Thoracic aorta (tissue), 2 donors: Measurements from ENCODE around the gene ANKFY1. TPM values are rescaled to one million over a fixed set of nuclear protein-coding genes. Genes with fewer than 3 reads are reported as not detected.

Experiments
- ATAC-seq: fragments of 150-250 bp; one replicate; pipeline ENCODE4 v1.8.0; 2017; ENCODE audit warnings: low read depth; ENCODE audit not compliant: insufficient number of reproducible peaks, low FRiP score
- DNase-seq: peaks from one replicate; pipeline ENCODE4 v3.0.0-alpha.2; 2020; ENCODE audit warnings: low spot score
- H3K27ac ChIP-seq, 2 donors: fragments of 200-600 bp; sonication (generic); 1 replicate in 1 of 2; 2 replicates in 1 of 2; pipeline ENCODE4 v1.5.1; 2016; ENCODE audit warnings: mild to moderate bottlenecking in 2 of 2, moderate library complexity in 2 of 2
- H3K27me3 ChIP-seq: fragments of 200-600 bp; sonication (generic); replicated peaks from 2 replicates; pipeline ENCODE4 v1.6.0; 2016; ENCODE audit warnings: mild to moderate bottlenecking; ENCODE audit not compliant: insufficient read depth
- H3K36me3 ChIP-seq: fragments of 200-600 bp; sonication (generic); one replicate; pipeline ENCODE4 v1.5.1; 2016
- H3K4me1 ChIP-seq, 2 donors: fragments of 200-600 bp; sonication (generic); 1 replicate in 1 of 2; 2 replicates in 1 of 2; pipeline versions ENCODE4 v1.5.1 to v1.6.0; 2016; ENCODE audit warnings: low read depth in 2 of 2, mild to moderate bottlenecking in 1 of 2; ENCODE audit not compliant: control insufficient read depth in 1 of 2
- H3K4me3 ChIP-seq: fragments of 200-600 bp; sonication (generic); 2 replicates; pipeline ENCODE4 v1.5.1; 2016; ENCODE audit warnings: mild to moderate bottlenecking
- H3K9me3 ChIP-seq: fragments of 200-600 bp; sonication (generic); 2 replicates; pipeline ENCODE4 v1.5.1; 2016
- CTCF ChIP-seq: fragments of 200-600 bp; sonication (generic); IDR thresholded peaks from one replicate; pipeline ENCODE4 v1.5.1; 2019; ENCODE audit warnings: antibody characterized with exemption
- total RNA-seq, 2 donors: library from RNA; depleted of rRNA; stranded (reverse); fragments of >200 nt; gene quantifications; one replicate each; pipeline versions ENCODE4 v1.1.0 to v1.2.3, GENCODE V29; 2016

Gene ANKFY1
- total RNA-seq, 2 donors from 2014 or later: 36.8 to 40.4 TPM

- Histone ChIP-seq H3K27me3 (no peaks in the 10 kb centered on the region), H3K4me1 (peaks cover 17 to 52% of the 10 kb centered on the region in 2 donors), H3K36me3 (no peaks in the 10 kb centered on the region), H3K9me3 (no peaks in the 10 kb centered on the region), H3K27ac (peak overlapping the region; percentile 85 to 88), H3K4me3 (no peak overlapping the region)
- no peak for ATAC-seq
- no peak for DNase-seq
- TF ChIP-seq CTCF: no peak
These were observed 57.9 kb downstream of the ANKFY1 start for GRCh38 chr17:4205917-4206316.

GRCh38 chr17:4204710-4205173 is 59.0 kb downstream of the ANKFY1 start:
- Histone ChIP-seq H3K9me3 (no peaks in the 10 kb centered on the region), H3K27me3 (no peaks in the 10 kb centered on the region), H3K36me3 (no peaks in the 10 kb centered on the region), H3K27ac (peak overlapping the region; percentile 85 to 88), H3K4me3 (peak overlapping the region; percentile 47), H3K4me1 (peaks cover 18 to 56% of the 10 kb centered on the region in 2 donors)
- no peak for TF ChIP-seq CTCF
- no peak for DNase-seq
- peak; percentile 74 for ATAC-seq

- ATAC-seq (peak; percentile 15), DNase-seq (no peak)
- H3K27ac ChIP-seq: peak overlapping the region; percentile 85 to 88
- H3K36me3 ChIP-seq: no peaks in the 10 kb centered on the region
- H3K4me3 ChIP-seq: peak overlapping the region; percentile 47
- no peaks in the 10 kb centered on the region for H3K9me3 ChIP-seq
- H3K4me1 ChIP-seq: peaks cover 23 to 61% of the 10 kb centered on the region in 2 donors
- H3K27me3 ChIP-seq: no peaks in the 10 kb centered on the region
- no peak for TF ChIP-seq CTCF
These were observed 59.6 kb downstream of the ANKFY1 start for GRCh38 chr17:4204190-4204589.

- Histone ChIP-seq H3K9me3 (no peaks in the 10 kb centered on the region), H3K27me3 (no peaks in the 10 kb centered on the region), H3K27ac (no peak overlapping the region), H3K36me3 (no peaks in the 10 kb centered on the region), H3K4me3 (no peak overlapping the region), H3K4me1 (peaks cover 15 to 41% of the 10 kb centered on the region in 2 donors)
- DNase-seq (no peak), ATAC-seq (no peak)
- no peak for TF ChIP-seq CTCF
These were observed 62.6 kb downstream of the ANKFY1 start for GRCh38 chr17:4201226-4201625.

GRCh38 chr17:4199818-4200402 is 63.9 kb downstream of the ANKFY1 start:
- no peak for DNase-seq
- peaks cover under 1% of the 10 kb centered on the region for H3K36me3 ChIP-seq

More at GRCh38 chr17:4199818-4200402, 63.9 kb downstream of the ANKFY1 start:
- no peak for ATAC-seq
- TF ChIP-seq CTCF: peak; percentile 72
- Histone ChIP-seq H3K4me3 (no peak overlapping the region), H3K27me3 (no peaks in the 10 kb centered on the region), H3K27ac (peak overlapping the region in 1 of 2 donors; percentile 42), H3K9me3 (no peaks in the 10 kb centered on the region), H3K4me1 (peaks cover 11 to 39% of the 10 kb centered on the region in 2 donors)
